Kidney (tissue), 14 donors: ENCODE measurements around the gene ITPKB. TPM values are rescaled to one million over a fixed set of nuclear protein-coding genes. Genes with fewer than 3 reads are reported as not detected.

Experiments used
- DNase-seq, 5 donors: peaks; one replicate each; pipeline ENCODE4 v3.0.0-alpha.2; 2013 to 2020
- FAIRE-seq: peaks from 2 replicates; lab custom pipeline; 2012; peaks lifted over from hg19 to GRCh38; lab: Jason Lieb, UNC
- H3K27ac ChIP-seq, 2 donors: one replicate each; pipeline ENCODE4 v1.7.0; 2013; ENCODE audit warnings: low read depth in 2 of 2, low read length in 2 of 2, inconsistent platforms in 1 of 2
- H3K27me3 ChIP-seq: one replicate; pipeline ENCODE4 v1.7.1; 2013; ENCODE audit warnings: low read length, inconsistent platforms; ENCODE audit not compliant: control insufficient read depth, insufficient read depth
- H3K36me3 ChIP-seq, 3 donors: one replicate each; pipeline versions ENCODE4 v1.7.0 to v1.7.1; 2013; ENCODE audit warnings: low read length in 3 of 3, control low read depth in 1 of 3, inconsistent platforms in 1 of 3; ENCODE audit not compliant: insufficient read depth in 3 of 3, control insufficient read depth in 2 of 3
- H3K4me1 ChIP-seq, 3 donors: one replicate each; pipeline versions ENCODE4 v1.7.0 to v1.7.1; 2013; ENCODE audit warnings: low read length in 3 of 3, inconsistent platforms in 1 of 3, low read depth in 1 of 3; ENCODE audit not compliant: control insufficient read depth in 2 of 3, insufficient read depth in 2 of 3
- H3K4me3 ChIP-seq, 3 donors: one replicate each; pipeline versions ENCODE4 v1.7.0 to v1.8.1; 2013; ENCODE audit warnings: low read length in 3 of 3, control low read depth in 1 of 3, inconsistent platforms in 1 of 3
- H3K9ac ChIP-seq, 3 donors: one replicate each; pipeline versions ENCODE4 v1.7.0 to v1.7.1; 2013; ENCODE audit warnings: low read length in 3 of 3, control low read depth in 1 of 3, inconsistent platforms in 1 of 3
- H3K9me3 ChIP-seq, 3 donors: one replicate each; pipeline versions ENCODE4 v1.7.0 to v1.7.1; 2013; ENCODE audit warnings: low read length in 3 of 3, control low read depth in 1 of 3, inconsistent platforms in 1 of 3; ENCODE audit not compliant: control insufficient read depth in 2 of 3, insufficient read depth in 1 of 3
- CTCF ChIP-seq: IDR thresholded peaks from 3 replicates; pipeline ENCODE4 v1.5.1; 2012; ENCODE audit warnings: mild to moderate bottlenecking, moderate library complexity, borderline replicate concordance; ENCODE audit not compliant: insufficient read depth; ENCODE audit errors: extremely low read depth
- intact Hi-C: fragments of 100-400 bp; cut with DNase I; formaldehyde crosslinking; loops from one replicate; pipeline ENCODE4 v1.11.1; 2022
- polyA plus RNA-seq: library from polyadenylated mRNA; stranded (reverse); fragments of 350-450 nt; fragmentation: Illumina TruSeq; extraction: RNeasy Lipid Tissue Mini Kit (QIAGEN cat#74804); gene quantifications from one replicate; pipeline ENCODE4 v1.2.3, GENCODE V29; 2014; ENCODE audit warnings: low read depth, low replicate concordance; ENCODE audit not compliant: insufficient read depth
- total RNA-seq: library from RNA; stranded (reverse); fragmentation: NEBNext Ultra II Directional; extraction: Animal tissue kit (Norgen Biotek cat#: 25700); gene quantifications from one replicate; pipeline ENCODE4 v1.2.1, GENCODE V29; 2021
- donor health status: control.
- donor health status: control.
- donor health status: control.
- donor health status: control.
- donor health status: control.
- donor health status: DM: yes; HTN: yes; CAD: no.
- donor health status: Normal renal cell carcinoma (clear cell type).

Gene ITPKB
- total and polyA plus RNA-seq, 2 donors from 2014 or later: 20.2 to 39.3 TPM

DNA sequence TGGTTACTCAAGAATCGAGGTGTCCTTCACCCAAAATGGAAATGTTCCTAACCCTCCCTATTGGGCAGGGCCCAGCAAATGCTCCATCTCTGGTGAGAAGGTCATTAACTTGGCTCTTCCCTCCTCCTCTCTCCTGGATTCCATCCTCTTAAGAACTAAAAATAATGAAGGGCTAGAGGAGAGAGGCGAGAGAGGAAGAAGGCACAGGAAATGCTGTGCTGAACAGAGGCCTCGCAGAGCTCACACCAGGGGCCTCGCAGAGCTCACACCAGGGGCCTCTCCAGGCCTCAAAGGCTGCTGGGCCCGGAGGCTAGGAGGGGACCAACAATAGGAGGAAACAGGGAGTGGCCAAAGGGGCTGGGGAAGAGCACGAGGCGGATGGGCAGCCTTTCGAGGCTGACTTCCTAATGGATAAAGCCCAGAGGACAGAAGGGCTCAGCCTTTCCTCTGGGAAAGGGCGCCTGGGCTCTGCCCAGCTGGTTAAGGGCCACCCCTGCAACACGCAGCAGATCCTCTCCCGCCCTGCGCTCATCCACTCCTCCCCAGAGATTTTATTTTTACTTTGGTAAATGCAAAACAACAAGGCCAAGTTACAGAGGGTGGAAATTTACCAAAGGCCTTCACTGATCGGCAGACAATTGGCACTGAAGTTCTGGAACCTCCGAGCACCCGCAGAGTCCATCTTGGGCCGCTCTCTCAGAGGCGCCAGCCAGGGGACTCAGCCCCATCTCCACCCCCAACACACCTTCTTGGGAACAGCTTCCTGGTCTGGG, 78.5 kb downstream of the ITPKB start:
- Histone ChIP-seq H3K27me3 (no peaks in the 10 kb centered on the region), H3K4me3 (no peak overlapping the region), H3K27ac (peak overlapping the region; percentile 50 to 71), H3K9me3 (no peaks in the 10 kb centered on the region), H3K4me1 (peaks cover 7 to 56% (median 44%) of the 10 kb centered on the region in 3 donors), H3K9ac (peak overlapping the region in 1 of 3 donors; percentile 42), H3K36me3 (no peaks in the 10 kb centered on the region)
- DNase-seq (peak in 2 of 5 donors; percentile 50 to 87), FAIRE-seq (no peak)
- TF ChIP-seq CTCF: no peak
- intact Hi-C loops: no loop called here

- no peaks in the 10 kb centered on the region for H3K36me3 ChIP-seq
- H3K4me3 ChIP-seq: no peak overlapping the region
- no peak for TF ChIP-seq CTCF
- no peaks in the 10 kb centered on the region for H3K9me3 ChIP-seq
- DNase-seq (peak in 1 of 5 donors; percentile 16), FAIRE-seq (no peak)
- peaks cover 7 to 60% (median 41%) of the 10 kb centered on the region in 3 donors for H3K4me1 ChIP-seq
- H3K27ac ChIP-seq: peak overlapping the region; percentile 50 to 71
- intact Hi-C loops: no loop called here
- peak overlapping the region in 1 of 3 donors; percentile 3 for H3K9ac ChIP-seq
- H3K27me3 ChIP-seq: no peaks in the 10 kb centered on the region
Measured at GRCh38 chr1:226659641-226660040, 79.4 kb downstream of the ITPKB start.

DNA sequence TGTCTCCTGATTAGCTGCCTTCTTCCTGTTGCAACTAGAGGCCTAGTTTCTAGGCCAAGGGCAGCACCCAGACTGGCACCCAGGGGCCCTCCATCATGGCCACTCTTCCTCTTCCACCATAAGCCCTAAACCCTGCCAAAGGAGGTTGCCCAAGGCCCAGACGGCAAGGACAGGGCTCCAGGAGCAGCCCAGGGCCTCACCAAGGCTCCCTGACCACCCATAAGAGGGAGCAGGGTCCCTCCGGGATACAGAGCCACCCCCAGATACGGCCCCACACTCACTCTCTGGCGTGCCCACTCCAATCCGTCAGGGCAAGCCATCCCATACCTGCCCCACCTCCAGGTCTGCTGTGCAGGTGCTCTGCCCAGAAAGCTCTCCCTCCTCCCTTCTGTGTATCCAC, 79.9 kb downstream of the ITPKB start:
- DNase-seq (peak in 1 of 5 donors; percentile 65), FAIRE-seq (no peak)
- Histone ChIP-seq H3K9ac (no peak overlapping the region), H3K9me3 (no peaks in the 10 kb centered on the region), H3K4me1 (peaks cover 5 to 61% (median 39%) of the 10 kb centered on the region in 3 donors), H3K27me3 (no peaks in the 10 kb centered on the region), H3K4me3 (no peak overlapping the region), H3K27ac (no peak overlapping the region), H3K36me3 (no peaks in the 10 kb centered on the region)
- no peak for TF ChIP-seq CTCF
- intact Hi-C loops: no loop called here
